Measurements from ENCODE around the gene SLC35F2. TPM values are rescaled to one million over a fixed set of nuclear protein-coding genes. Genes with fewer than 3 reads are reported as not detected.
"Not testable (repeated sequence)": the region's sequence is repeated elsewhere in the genome, so short reads cannot be mapped to it uniquely, and the experiment has no call there.

Gene SLC35F2
- total and polyA plus RNA-seq, 2 donors = 6.8 to 9.6 TPM

- not testable (repeated sequence) for H3K4me3 ChIP-seq (ENCODE audit: low read length in 2 of 2); H3K27ac ChIP-seq (ENCODE audit: low read depth in 1 of 2, low read length in 1 of 2); H3K9me3 ChIP-seq (ENCODE audit: control insufficient read depth in 2 of 2, insufficient read depth in 1 of 2, low read length in 1 of 2); H3K36me3 ChIP-seq (ENCODE audit: control insufficient read depth in 2 of 2, insufficient read depth in 2 of 2, low read length in 1 of 2); DNase-seq (ENCODE audit: low read depth in 6 of 9, low spot score in 9 of 9)
- peaks cover 6 to 17% of the 10 kb centered on the region in 2 donors for H3K4me1 ChIP-seq (ENCODE audit: control insufficient read depth in 2 of 2, insufficient read depth in 2 of 2, low read length in 2 of 2)
- 94% methylated on average over 15 of the region's 15 CpGs for WGBS
- peaks cover 7 to 37% of the 10 kb centered on the region in 2 donors for H3K27me3 ChIP-seq (ENCODE audit: control insufficient read depth in 2 of 2, insufficient read depth in 1 of 2, low read length in 1 of 2)
Measured at GRCh38 chr11:107860240-107860620, 1.6 kb upstream of the SLC35F2 start.

- WGBS = 2% methylated on average over 31 of the region's 31 CpGs
- H3K4me3 ChIP-seq (ENCODE audit: low read length in 2 of 2) = peak overlapping the region; percentile 19 to 55
- peak in 1 of 9 donors; percentile 19 for DNase-seq (ENCODE audit: low read depth in 6 of 9, low spot score in 9 of 9)
Measured at GRCh38 chr11:107859459-107860239, 1.1 kb upstream of the SLC35F2 start.

GRCh38 chr11:107857550-107858216 lies 904 bp downstream of the SLC35F2 start:
- Histone ChIP-seq H3K4me1 (ENCODE audit: control insufficient read depth in 2 of 2, insufficient read depth in 2 of 2, low read length in 2 of 2) (peaks cover 6 to 17% of the 10 kb centered on the region in 2 donors), H3K36me3 (ENCODE audit: control insufficient read depth in 2 of 2, insufficient read depth in 2 of 2, low read length in 1 of 2) (no peaks in the 10 kb centered on the region), H3K27me3 (ENCODE audit: control insufficient read depth in 2 of 2, insufficient read depth in 1 of 2, low read length in 1 of 2) (peaks cover 7 to 37% of the 10 kb centered on the region in 2 donors), H3K9me3 (ENCODE audit: control insufficient read depth in 2 of 2, insufficient read depth in 1 of 2, low read length in 1 of 2) (no peaks in the 10 kb centered on the region), H3K4me3 (ENCODE audit: low read length in 2 of 2) (peak overlapping the region; percentile 54 to 55), H3K27ac (ENCODE audit: low read depth in 1 of 2, low read length in 1 of 2) (no peak overlapping the region)
- DNase-seq (ENCODE audit: low read depth in 6 of 9, low spot score in 9 of 9) = peak in 1 of 9 donors; percentile 15
- 56% methylated on average over 16 of the region's 16 CpGs for WGBS

More at GRCh38 chr11:107859459-107860239, 1.1 kb upstream of the SLC35F2 start:
- peak overlapping the region in 1 of 2 donors; percentile 61 for H3K27ac ChIP-seq (ENCODE audit: low read depth in 1 of 2, low read length in 1 of 2)
- no peaks in the 10 kb centered on the region for H3K9me3 ChIP-seq (ENCODE audit: control insufficient read depth in 2 of 2, insufficient read depth in 1 of 2, low read length in 1 of 2)
- no peaks in the 10 kb centered on the region for H3K36me3 ChIP-seq (ENCODE audit: control insufficient read depth in 2 of 2, insufficient read depth in 2 of 2, low read length in 1 of 2)
- H3K4me1 ChIP-seq (ENCODE audit: control insufficient read depth in 2 of 2, insufficient read depth in 2 of 2, low read length in 2 of 2) = peaks cover 6 to 17% of the 10 kb centered on the region in 2 donors
- H3K27me3 ChIP-seq (ENCODE audit: control insufficient read depth in 2 of 2, insufficient read depth in 1 of 2, low read length in 1 of 2) = peaks cover 7 to 37% of the 10 kb centered on the region in 2 donors

- Histone ChIP-seq H3K27ac (ENCODE audit: low read depth in 1 of 2, low read length in 1 of 2) (no peak overlapping the region), H3K4me1 (ENCODE audit: control insufficient read depth in 2 of 2, insufficient read depth in 2 of 2, low read length in 2 of 2) (peaks cover 6 to 17% of the 10 kb centered on the region in 2 donors), H3K9me3 (ENCODE audit: control insufficient read depth in 2 of 2, insufficient read depth in 1 of 2, low read length in 1 of 2) (no peaks in the 10 kb centered on the region), H3K36me3 (ENCODE audit: control insufficient read depth in 2 of 2, insufficient read depth in 2 of 2, low read length in 1 of 2) (no peaks in the 10 kb centered on the region), H3K4me3 (ENCODE audit: low read length in 2 of 2) (no peak overlapping the region), H3K27me3 (ENCODE audit: control insufficient read depth in 2 of 2, insufficient read depth in 1 of 2, low read length in 1 of 2) (peaks cover 7 to 37% of the 10 kb centered on the region in 2 donors)
- no peak for DNase-seq (ENCODE audit: low read depth in 6 of 9, low spot score in 9 of 9)
- WGBS = 90% methylated on average over 7 of the region's 7 CpGs
Measured at GRCh38 chr11:107856981-107857517, 1.5 kb downstream of the SLC35F2 start.

GRCh38 chr11:107856180-107856980 lies 2.2 kb downstream of the SLC35F2 start:
- 93% methylated on average over 10 of the region's 10 CpGs for WGBS
- Histone ChIP-seq H3K4me3 (ENCODE audit: low read length in 2 of 2) (no peak overlapping the region), H3K27ac (ENCODE audit: low read depth in 1 of 2, low read length in 1 of 2) (no peak overlapping the region), H3K27me3 (ENCODE audit: control insufficient read depth in 2 of 2, insufficient read depth in 1 of 2, low read length in 1 of 2) (peaks cover 7 to 35% of the 10 kb centered on the region in 2 donors), H3K36me3 (ENCODE audit: control insufficient read depth in 2 of 2, insufficient read depth in 2 of 2, low read length in 1 of 2) (no peaks in the 10 kb centered on the region), H3K9me3 (ENCODE audit: control insufficient read depth in 2 of 2, insufficient read depth in 1 of 2, low read length in 1 of 2) (no peaks in the 10 kb centered on the region), H3K4me1 (ENCODE audit: control insufficient read depth in 2 of 2, insufficient read depth in 2 of 2, low read length in 2 of 2) (peaks cover 6 to 17% of the 10 kb centered on the region in 2 donors)
- DNase-seq (ENCODE audit: low read depth in 6 of 9, low spot score in 9 of 9) = no peak

GRCh38 chr11:107853070-107853469 lies 5.5 kb downstream of the SLC35F2 start:
- WGBS = 98% methylated on average over 6 of the region's 6 CpGs
- Histone ChIP-seq H3K4me3 (ENCODE audit: low read length in 2 of 2) (no peak overlapping the region), H3K9me3 (ENCODE audit: control insufficient read depth in 2 of 2, insufficient read depth in 1 of 2, low read length in 1 of 2) (no peaks in the 10 kb centered on the region), H3K27me3 (ENCODE audit: control insufficient read depth in 2 of 2, insufficient read depth in 1 of 2, low read length in 1 of 2) (peaks cover 4 to 9% of the 10 kb centered on the region in 2 donors), H3K36me3 (ENCODE audit: control insufficient read depth in 2 of 2, insufficient read depth in 2 of 2, low read length in 1 of 2) (no peaks in the 10 kb centered on the region), H3K4me1 (ENCODE audit: control insufficient read depth in 2 of 2, insufficient read depth in 2 of 2, low read length in 2 of 2) (peaks cover 0 to 2% of the 10 kb centered on the region in 2 donors), H3K27ac (ENCODE audit: low read depth in 1 of 2, low read length in 1 of 2) (no peak overlapping the region)
- no peak for DNase-seq (ENCODE audit: low read depth in 6 of 9, low spot score in 9 of 9)

GRCh38 chr11:107851704-107852310 lies 6.8 kb downstream of the SLC35F2 start:
- H3K27me3 ChIP-seq (ENCODE audit: control insufficient read depth in 2 of 2, insufficient read depth in 1 of 2, low read length in 1 of 2) = no peaks in the 10 kb centered on the region
- no peak overlapping the region for H3K4me3 ChIP-seq (ENCODE audit: low read length in 2 of 2)
- 88% methylated on average over 4 of the region's 4 CpGs for WGBS
- no peaks in the 10 kb centered on the region for H3K36me3 ChIP-seq (ENCODE audit: control insufficient read depth in 2 of 2, insufficient read depth in 2 of 2, low read length in 1 of 2)
- H3K4me1 ChIP-seq (ENCODE audit: control insufficient read depth in 2 of 2, insufficient read depth in 2 of 2, low read length in 2 of 2) = no peaks in the 10 kb centered on the region
- no peaks in the 10 kb centered on the region for H3K9me3 ChIP-seq (ENCODE audit: control insufficient read depth in 2 of 2, insufficient read depth in 1 of 2, low read length in 1 of 2)
- DNase-seq (ENCODE audit: low read depth in 6 of 9, low spot score in 9 of 9) = no peak
- H3K27ac ChIP-seq (ENCODE audit: low read depth in 1 of 2, low read length in 1 of 2) = no peak overlapping the region

- DNase-seq (ENCODE audit: low read depth in 6 of 9, low spot score in 9 of 9) = no peak
- Histone ChIP-seq H3K27ac (ENCODE audit: low read depth in 1 of 2, low read length in 1 of 2) (no peak overlapping the region), H3K27me3 (ENCODE audit: control insufficient read depth in 2 of 2, insufficient read depth in 1 of 2, low read length in 1 of 2) (no peaks in the 10 kb centered on the region), H3K4me1 (ENCODE audit: control insufficient read depth in 2 of 2, insufficient read depth in 2 of 2, low read length in 2 of 2) (no peaks in the 10 kb centered on the region), H3K4me3 (ENCODE audit: low read length in 2 of 2) (no peak overlapping the region), H3K9me3 (ENCODE audit: control insufficient read depth in 2 of 2, insufficient read depth in 1 of 2, low read length in 1 of 2) (no peaks in the 10 kb centered on the region), H3K36me3 (ENCODE audit: control insufficient read depth in 2 of 2, insufficient read depth in 2 of 2, low read length in 1 of 2) (no peaks in the 10 kb centered on the region)
Measured at GRCh38 chr11:107849790-107850189, 8.8 kb downstream of the SLC35F2 start.

Measured in thymus (tissue), 11 donors.